Kidney capillary endothelial cell (primary cell): ENCODE data around the gene VPS8.

Source experiments
- DNase-seq: peaks from one replicate; pipeline ENCODE4 v3.0.0-alpha.2; 2018; ENCODE audit warnings: low spot score

Gene VPS8

GRCh38 chr3:184781801-184782200 lies 30.2 kb upstream of the VPS8 start:
- no peak for DNase-seq

DNA sequence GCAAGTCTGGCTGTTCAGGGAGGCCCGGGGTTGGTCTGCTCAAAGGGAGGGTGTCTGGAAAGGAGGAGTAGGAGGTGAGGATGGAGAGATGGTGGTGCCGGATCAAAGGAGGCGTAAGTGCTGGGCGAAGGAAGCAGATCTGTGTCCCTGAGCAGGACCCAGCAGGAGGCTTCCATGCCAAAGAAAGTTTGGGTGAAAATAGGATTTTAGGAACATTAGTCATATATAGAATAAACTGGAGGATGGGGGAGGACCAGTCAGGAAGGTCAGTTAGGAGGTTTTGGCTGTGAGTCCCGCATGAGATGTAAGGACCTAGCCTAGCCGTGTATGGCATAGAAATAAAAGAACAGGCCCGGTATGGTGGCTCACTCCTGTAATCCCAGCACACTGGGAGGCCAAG lies 28.6 kb upstream of the VPS8 start:
- DNase-seq = no peak

- DNase-seq = no peak
These were observed 27.1 kb upstream of the VPS8 start for GRCh38 chr3:184784731-184785500.

DNA sequence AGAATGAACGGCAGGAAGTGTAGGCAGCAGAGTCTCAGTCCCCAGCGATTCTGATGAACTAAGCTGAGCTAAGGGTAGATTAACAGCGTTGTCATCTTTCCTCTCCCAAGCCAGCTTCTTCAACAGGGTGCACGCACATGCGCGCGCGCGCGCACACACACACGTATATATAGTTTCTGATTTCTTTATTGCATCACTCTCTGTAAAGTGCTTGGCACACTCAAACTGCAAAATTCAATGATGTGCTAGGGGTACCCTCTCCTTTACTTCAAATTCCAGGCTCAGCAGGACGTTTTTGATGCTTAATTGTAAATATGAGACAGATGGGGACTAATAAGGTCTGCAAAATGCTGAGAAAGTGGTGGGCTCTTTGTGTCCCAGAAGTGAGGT lies 26.1 kb upstream of the VPS8 start:
- no peak for DNase-seq

DNA sequence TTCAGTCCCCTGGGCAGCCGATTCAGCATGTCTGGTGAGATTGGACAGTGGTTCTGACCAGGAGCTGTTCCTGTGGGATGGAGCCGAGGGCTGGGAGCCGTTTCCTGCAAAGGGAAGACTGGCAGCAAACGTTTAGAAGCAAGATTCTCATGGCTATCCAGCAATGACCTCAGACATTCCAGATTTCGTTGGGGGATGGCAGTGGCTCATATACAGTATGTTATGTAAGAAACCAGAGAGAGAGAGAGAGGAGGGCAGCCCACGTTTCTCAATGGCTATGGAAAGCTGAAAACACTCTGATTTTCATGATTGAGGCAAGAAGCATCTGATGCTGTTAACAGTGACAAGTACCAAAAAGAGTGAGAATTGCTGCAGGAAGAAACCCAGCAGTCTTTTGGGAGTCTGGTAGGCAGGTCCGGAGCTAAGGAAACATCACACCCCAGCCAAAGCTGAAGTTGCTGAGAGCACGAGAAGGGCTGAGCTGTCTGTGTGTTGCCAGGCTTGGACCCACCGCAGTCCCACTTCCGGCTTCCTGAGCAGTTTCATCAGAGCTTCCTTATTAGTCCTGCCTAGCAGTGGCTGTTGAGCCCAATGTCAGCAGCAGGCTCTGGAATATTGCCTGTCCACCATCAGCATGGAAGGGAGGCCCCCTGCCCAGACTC lies 25.6 kb upstream of the VPS8 start:
- DNase-seq = peak; percentile 61

DNA sequence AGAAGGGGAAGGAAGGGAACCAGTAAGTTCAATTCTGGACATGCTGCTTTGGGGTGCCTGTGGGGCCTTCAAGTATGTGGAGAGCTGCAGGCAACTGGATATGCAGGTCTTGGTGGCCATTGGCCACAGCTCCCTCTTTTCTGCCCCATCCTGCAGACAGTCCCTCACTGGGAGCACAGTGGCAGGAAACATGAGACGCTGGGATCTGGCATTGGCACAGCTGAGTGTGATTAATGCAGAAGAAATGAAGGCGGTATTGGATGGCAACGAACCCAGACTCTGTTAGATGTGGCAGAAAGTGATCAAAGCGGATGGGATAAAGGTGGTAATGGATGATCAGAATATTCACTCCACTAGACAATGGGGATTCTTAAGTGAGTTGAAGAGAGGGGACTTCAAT lies 23.2 kb upstream of the VPS8 start:
- no peak for DNase-seq

DNA sequence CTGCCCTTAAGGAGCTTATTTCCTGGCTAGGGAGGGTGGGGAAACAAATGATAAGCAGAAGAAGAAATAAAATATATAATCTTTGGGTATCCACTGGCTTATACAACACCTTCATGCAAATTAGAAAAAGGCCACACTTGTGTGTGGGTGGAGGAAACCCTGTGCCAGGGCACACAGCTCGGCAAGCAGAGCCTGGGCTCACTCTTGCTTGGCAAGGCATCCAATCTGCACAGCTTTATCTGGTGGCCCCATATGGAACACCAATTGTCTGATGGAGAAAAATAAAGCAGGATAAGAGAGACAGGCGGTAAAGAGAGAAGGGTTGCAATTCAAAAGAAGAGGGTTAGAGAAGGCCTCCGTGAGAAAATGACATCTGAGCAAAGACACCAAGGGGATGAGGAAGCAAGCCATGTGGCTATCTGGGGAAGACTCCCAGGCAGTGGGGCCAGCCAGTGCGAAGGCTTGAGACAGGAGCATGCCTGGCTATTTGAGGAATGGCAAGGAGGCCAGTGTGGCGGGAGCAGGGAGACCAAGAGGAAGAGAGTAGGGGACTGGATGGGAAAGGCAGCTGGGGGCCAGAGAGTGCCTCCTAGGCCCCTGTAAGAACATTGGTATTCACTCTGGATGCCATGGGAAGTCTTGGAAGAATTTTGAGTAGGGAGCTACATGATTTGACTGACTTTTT lies 22.5 kb upstream of the VPS8 start:
- DNase-seq = no peak

DNA sequence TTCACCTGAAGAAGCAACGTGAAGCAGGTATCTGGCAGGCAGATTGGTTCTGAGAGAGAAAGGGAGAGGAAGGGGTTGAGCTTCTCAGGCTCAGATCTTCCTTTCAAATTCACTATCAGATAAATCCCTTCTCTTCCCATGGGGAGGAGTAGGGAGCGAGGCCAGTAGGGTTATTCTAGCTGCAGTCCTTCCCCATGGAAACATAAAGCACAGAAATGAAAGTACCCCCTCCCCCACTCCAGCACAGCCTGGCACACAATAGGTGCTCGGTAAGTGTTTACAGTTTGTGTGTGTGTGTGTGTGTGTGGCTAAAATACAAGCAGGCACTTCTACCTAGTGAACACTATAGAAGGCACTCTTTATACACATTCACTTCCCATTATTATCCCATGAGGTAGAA lies 20.8 kb upstream of the VPS8 start:
- no peak for DNase-seq

GRCh38 chr3:184795522-184796190 lies 16.3 kb upstream of the VPS8 start:
- no peak for DNase-seq

DNA sequence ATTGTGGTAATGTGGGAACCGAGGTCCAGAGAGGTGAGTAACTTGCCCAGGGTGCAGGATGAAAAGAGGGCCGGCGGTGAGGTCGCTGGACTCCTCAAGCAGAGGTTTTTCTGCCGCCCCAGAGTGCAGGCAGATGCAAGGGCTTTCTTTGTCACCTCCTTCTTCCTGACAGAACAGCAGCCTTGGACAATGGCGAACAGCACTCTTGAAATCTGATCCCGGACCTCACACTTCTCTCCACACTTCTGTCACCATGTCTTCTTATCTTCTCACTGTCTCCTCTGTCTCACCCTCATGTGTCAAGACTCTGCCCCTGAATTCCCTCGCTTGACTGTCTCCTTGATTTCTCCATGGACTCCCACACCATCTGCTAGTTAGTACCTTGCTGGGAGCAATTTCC lies 15.4 kb upstream of the VPS8 start:
- DNase-seq = no peak

DNA sequence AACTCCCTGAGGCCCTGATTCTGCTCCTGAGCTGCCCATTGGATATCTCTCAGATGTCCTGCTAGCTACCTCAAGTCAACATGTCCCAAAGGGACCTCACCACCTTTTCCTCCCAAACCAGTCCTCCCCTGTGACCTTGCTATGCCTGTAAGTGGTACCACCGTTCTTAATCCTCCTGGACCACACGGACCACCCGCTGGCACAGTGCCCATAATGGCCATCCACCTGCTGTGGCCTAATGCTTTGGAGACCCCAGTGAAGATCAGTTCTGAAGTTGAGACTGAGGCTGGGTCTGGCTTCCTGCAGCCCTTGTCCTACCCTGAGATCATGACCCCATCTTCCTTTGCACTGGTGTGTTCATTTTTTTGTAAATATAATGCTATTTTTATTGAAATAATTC lies 15.0 kb upstream of the VPS8 start:
- DNase-seq = no peak

- no peak for DNase-seq
These were observed 13.8 kb upstream of the VPS8 start for GRCh38 chr3:184798120-184798519.

GRCh38 chr3:184800349-184800930 lies 11.5 kb upstream of the VPS8 start:
- DNase-seq = no peak

GRCh38 chr3:184801241-184801785 lies 10.7 kb upstream of the VPS8 start:
- no peak for DNase-seq

- DNase-seq = no peak
These were observed 9.8 kb upstream of the VPS8 start for GRCh38 chr3:184802150-184802549.

DNA sequence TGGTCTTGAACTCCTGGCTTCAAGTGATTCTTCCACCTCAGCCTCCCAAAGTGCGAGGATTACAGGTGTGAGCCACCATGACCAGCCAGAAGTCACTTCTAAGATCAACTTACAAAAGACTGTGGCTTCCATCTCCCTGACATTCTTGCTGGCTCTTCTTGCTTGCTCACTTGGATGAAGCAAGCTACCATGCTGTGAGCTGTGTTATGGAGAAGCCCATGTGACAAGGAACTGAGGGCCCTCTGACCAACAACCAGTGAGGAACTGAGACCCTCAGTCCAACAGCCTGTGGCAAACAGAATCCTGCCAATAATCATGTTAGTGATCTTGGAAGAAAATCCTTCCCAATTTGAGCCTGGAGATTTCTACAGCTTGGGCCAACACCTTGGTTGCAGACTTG lies 7.2 kb upstream of the VPS8 start:
- DNase-seq = no peak

- no peak for DNase-seq
These were observed 6.5 kb upstream of the VPS8 start for GRCh38 chr3:184805351-184806038.

DNA sequence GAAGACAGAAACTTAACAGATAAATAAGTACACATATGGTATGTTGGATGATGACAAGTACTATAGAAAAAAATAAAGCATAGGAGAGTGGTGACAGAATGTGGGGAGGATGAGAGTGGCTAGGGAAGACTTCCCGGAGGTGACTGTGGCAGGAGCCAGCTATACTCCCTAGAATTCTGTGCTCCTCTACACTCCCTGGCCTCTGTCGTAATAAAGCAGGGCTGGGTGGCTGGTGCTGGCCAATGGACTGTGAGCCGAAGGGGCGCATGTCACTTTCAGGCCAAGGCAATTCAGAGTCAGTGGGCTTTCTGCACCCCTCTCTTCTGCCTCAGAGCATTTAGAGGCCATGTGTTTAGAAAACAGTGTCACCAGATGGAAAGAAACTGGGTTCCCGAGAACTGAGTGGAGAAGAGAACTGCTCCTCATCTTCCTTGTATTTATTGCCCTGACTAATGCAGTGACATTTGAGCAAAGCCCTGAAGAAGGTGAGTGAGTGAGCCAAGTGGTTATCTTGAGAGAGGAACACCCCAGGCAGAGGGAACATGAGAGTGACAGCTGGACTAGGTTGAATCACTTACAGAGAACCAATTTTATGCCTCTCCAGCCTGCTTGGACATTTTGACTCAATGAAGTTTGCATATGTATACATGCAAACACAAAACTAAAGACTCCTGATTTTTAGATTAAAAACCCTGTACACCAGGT lies 5.2 kb upstream of the VPS8 start:
- no peak for DNase-seq

DNA sequence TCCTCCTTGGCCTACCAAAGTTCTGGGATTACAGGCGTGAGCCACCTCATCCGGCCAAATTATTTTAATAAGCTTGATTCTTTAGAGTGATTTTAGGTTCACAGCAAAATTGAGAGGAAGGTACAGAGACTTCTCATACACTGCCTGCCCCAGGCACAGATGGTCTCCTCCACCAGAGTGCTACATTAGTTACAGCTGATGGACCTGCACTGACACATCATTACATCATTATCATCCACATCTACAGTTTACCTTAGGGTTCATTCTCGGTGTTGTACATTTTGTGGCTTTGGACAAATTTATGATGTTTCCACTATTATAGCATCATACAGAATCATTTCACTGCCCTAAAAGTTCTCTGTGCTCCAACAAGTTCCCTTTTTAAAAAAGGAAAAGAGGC lies 4.4 kb upstream of the VPS8 start:
- DNase-seq = no peak

DNA sequence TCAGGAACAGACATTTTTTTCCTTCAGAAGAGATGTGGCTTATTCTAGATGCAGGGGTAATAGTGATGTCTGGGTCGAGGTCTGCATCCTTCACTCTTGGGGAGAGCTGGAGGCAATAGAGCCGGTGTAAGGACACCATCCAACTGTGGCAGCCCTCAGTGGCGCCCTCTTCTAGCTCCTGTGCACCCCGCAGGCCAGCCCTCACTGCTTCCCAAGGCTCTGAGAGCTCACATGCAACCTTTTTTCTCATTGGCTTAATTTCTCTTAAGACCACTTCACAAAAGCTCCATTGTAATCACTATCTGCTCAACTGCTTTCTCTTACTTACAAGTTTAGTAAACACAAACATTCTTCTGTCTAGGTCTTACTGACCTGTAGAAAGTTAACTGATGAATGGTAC lies 3.9 kb upstream of the VPS8 start:
- no peak for DNase-seq

- no peak for DNase-seq
These were observed 1.8 kb upstream of the VPS8 start for GRCh38 chr3:184810146-184810545.
